ENCODE results near the gene LCE2A. TPM values are rescaled to one million over a fixed set of nuclear protein-coding genes. Genes with fewer than 3 reads are reported as not detected.

Gene LCE2A
- polyA plus RNA-seq, 1 donor: not detected

GRCh38 chr1:152743371-152744145 is 45.4 kb downstream of the LCE2A start:
- no peak for DNase-seq

GRCh38 chr1:152745289-152745704 is 47.2 kb downstream of the LCE2A start:
- DNase-seq: no peak

- no peak for DNase-seq
Measured at GRCh38 chr1:152745765-152746444, 47.8 kb downstream of the LCE2A start.

- no peak for DNase-seq
Measured at GRCh38 chr1:152747831-152748230, 49.7 kb downstream of the LCE2A start.

Other genes with a start within 250 kb of the LCE2A start
- not detected for gene LCE5A, start 187.5 kb upstream of the LCE2A start, polyA plus RNA-seq (ENCODE audit: insufficient read length)
- gene CRCT1, start 183.9 kb upstream of the LCE2A start, polyA plus RNA-seq (ENCODE audit: insufficient read length): not detected
- not detected for gene LCE3E, start 131.6 kb upstream of the LCE2A start, polyA plus RNA-seq (ENCODE audit: insufficient read length)
- gene LCE3D, start 117.8 kb upstream of the LCE2A start, polyA plus RNA-seq (ENCODE audit: insufficient read length): not detected
- gene LCE3C, start 98.1 kb upstream of the LCE2A start, polyA plus RNA-seq (ENCODE audit: insufficient read length): not detected
- not detected for gene LCE3B, start 84.5 kb upstream of the LCE2A start, polyA plus RNA-seq (ENCODE audit: insufficient read length)
- gene LCE3A, start 75.2 kb upstream of the LCE2A start, polyA plus RNA-seq (ENCODE audit: insufficient read length): not detected
- not detected for gene LCE2D, start 35.0 kb upstream of the LCE2A start, polyA plus RNA-seq (ENCODE audit: insufficient read length)
- gene LCE2C, start 23.1 kb upstream of the LCE2A start, polyA plus RNA-seq (ENCODE audit: insufficient read length): not detected
- gene LCE2B, start 12.2 kb upstream of the LCE2A start, polyA plus RNA-seq (ENCODE audit: insufficient read length): not detected
- not detected for gene LCE4A, start 9.8 kb downstream of the LCE2A start, polyA plus RNA-seq (ENCODE audit: insufficient read length)
- not detected for gene KPRP, start 59.7 kb downstream of the LCE2A start, polyA plus RNA-seq (ENCODE audit: insufficient read length)
- not detected for gene LCE1F, start 76.8 kb downstream of the LCE2A start, polyA plus RNA-seq (ENCODE audit: insufficient read length)
- not detected for gene LCE1E, start 87.9 kb downstream of the LCE2A start, polyA plus RNA-seq (ENCODE audit: insufficient read length)
- gene LCE1D, start 98.4 kb downstream of the LCE2A start, polyA plus RNA-seq (ENCODE audit: insufficient read length): not detected
- not detected for gene LCE1C, start 108.3 kb downstream of the LCE2A start, polyA plus RNA-seq (ENCODE audit: insufficient read length)
- not detected for gene LCE1B, start 113.6 kb downstream of the LCE2A start, polyA plus RNA-seq (ENCODE audit: insufficient read length)
- gene LCE1A, start 129.1 kb downstream of the LCE2A start, polyA plus RNA-seq (ENCODE audit: insufficient read length): not detected
- gene LCE6A, start 144.5 kb downstream of the LCE2A start, polyA plus RNA-seq (ENCODE audit: insufficient read length): not detected
- gene LCE7A, start 161.7 kb downstream of the LCE2A start, polyA plus RNA-seq (ENCODE audit: insufficient read length): not detected
- gene SMCP, start 180.0 kb downstream of the LCE2A start, polyA plus RNA-seq (ENCODE audit: insufficient read length): not detected
- 0.36 TPM for gene IVL, start 210.2 kb downstream of the LCE2A start, polyA plus RNA-seq (ENCODE audit: insufficient read length)
- gene SPRR5, start 248.9 kb downstream of the LCE2A start, polyA plus RNA-seq (ENCODE audit: insufficient read length): not detected

Data from hindlimb muscle (tissue), 1 donor.